Panc1 (cell line): ENCODE measurements around the gene HNRNPF. TPM values are rescaled to one million over a fixed set of nuclear protein-coding genes. Genes with fewer than 3 reads are reported as not detected.

Experiments
- ATAC-seq: fragments of 200-7000 bp; cut with Tn5 transposase; 2 replicates; pipeline ENCODE4 v1.9.1; 2020; ENCODE audit warnings: mild to moderate bottlenecking, moderate library complexity
- BruUV-seq: library from RNA; stranded (reverse); fragments of 400-500 nt; replicated peaks from 2 replicates; lab custom pipeline; 2021; lab: Mats Ljungman, UMichigan
- CTCF ChIA-PET: fragments of 300-600 bp; sonication (Branson Sonifier 250); formaldehyde crosslinking; loops from one replicate; lab custom pipeline; 2022; ENCODE audit warnings: antibody characterized with exemption; lab: Charles Lee
- POLR2A ChIA-PET: fragments of 300-600 bp; sonication (Branson Sonifier 250); formaldehyde crosslinking; loops from one replicate; lab custom pipeline; 2022; ENCODE audit warnings: antibody characterized with exemption; lab: Charles Lee
- DNase-seq: peaks from one replicate; pipeline ENCODE4 v3.0.0-alpha.2; 2010; ENCODE audit warnings: low read depth, low spot score
- H3K27ac ChIP-seq: 2 replicates; pipeline ENCODE4 v1.5.1; 2011; ENCODE audit warnings: mild to moderate bottlenecking, low read length, inconsistent platforms
- H3K27me3 ChIP-seq: fragments of 200-500 bp; sonication (Bioruptor generic); 2 replicates; pipeline ENCODE4 v1.6.0; 2014; ENCODE audit warnings: low read length, inconsistent platforms; ENCODE audit not compliant: control insufficient read depth, insufficient read depth
- H3K36me3 ChIP-seq: fragments of 200-500 bp; sonication (Bioruptor generic); 2 replicates; pipeline ENCODE4 v1.5.1; 2014; ENCODE audit warnings: inconsistent platforms, mild to moderate bottlenecking, low read length, moderate library complexity; ENCODE audit not compliant: control insufficient read depth, insufficient read depth
- H3K4me1 ChIP-seq: 2 replicates; pipeline ENCODE4 v1.5.1; 2011; ENCODE audit warnings: inconsistent platforms, mild to moderate bottlenecking, low read length, moderate library complexity; ENCODE audit not compliant: control insufficient read depth, insufficient read depth
- H3K4me3 ChIP-seq, 2 experiments: 2 replicates each; pipeline ENCODE4 v1.5.1; 2011 to 2012; ENCODE audit warnings: low read depth in 2 of 2, low read length in 2 of 2, mild to moderate bottlenecking in 2 of 2, inconsistent platforms in 1 of 2, moderate library complexity in 1 of 2
- H3K9me3 ChIP-seq: fragments of 200-500 bp; sonication (Bioruptor generic); 2 replicates; pipeline ENCODE4 v1.5.1; 2014; ENCODE audit warnings: low read depth, mild to moderate bottlenecking, inconsistent platforms, low read length, moderate library complexity; ENCODE audit not compliant: control insufficient read depth, insufficient read depth
- POLR2AphosphoS5 ChIP-seq: IDR thresholded peaks from 2 replicates; pipeline ENCODE4 v1.6.1; 2012; ENCODE audit warnings: mild to moderate bottlenecking, low read depth, low read length, moderate library complexity
- REST ChIP-seq, 2 experiments: IDR thresholded peaks; 2 replicates each; pipeline ENCODE4 v1.6.1; 2011 to 2012; ENCODE audit warnings: low read depth in 2 of 2, control low read depth in 1 of 2, low read length in 1 of 2, mild to moderate bottlenecking in 1 of 2, moderate library complexity in 1 of 2; ENCODE audit not compliant: insufficient read depth in 1 of 2
- SIN3A ChIP-seq: IDR thresholded peaks from 2 replicates; pipeline ENCODE4 v1.6.1; 2012; ENCODE audit warnings: low read depth, mild to moderate bottlenecking, low read length, moderate library complexity, borderline replicate concordance; ENCODE audit not compliant: insufficient read depth
- TCF7L2 ChIP-seq: IDR thresholded peaks from 2 replicates; pipeline ENCODE4 v1.6.1; 2011; ENCODE audit warnings: mild to moderate bottlenecking, low read depth, low read length, inconsistent platforms
- in situ Hi-C: cut with HindIII; loops from 2 replicates; pipeline ENCODE4 v1.10.0; 2016; ENCODE audit warnings: low sequenced_read_pairs, low pct_unique_long_range_greater_than_20kb
- intact Hi-C: fragments of 100-400 bp; cut with micrococcal nuclease; formaldehyde crosslinking; loops from one replicate; pipeline ENCODE4 v1.10.0; 2022; ENCODE audit not compliant: unreplicated experiment
- total RNA-seq: library from RNA; stranded (reverse); gene quantifications from one replicate; pipeline ENCODE4 v1.2.1, GENCODE V29; 2021; ENCODE audit not compliant: unreplicated experiment
- TF ChIP-seq, protein P1 (sequence below): fragments of 450-650 bp; IDR thresholded peaks from 2 replicates; pipeline ENCODE4 v1.5.1; 2017; ENCODE audit warnings: mild to moderate bottlenecking

The HNRNPF gene
- total RNA-seq, 1 experiment from 2014 or later = 466 TPM

- peaks cover 59% of the 10 kb centered on the region for H3K36me3 ChIP-seq
- H3K27ac ChIP-seq = peak overlapping the region; percentile 25
- intact Hi-C loops (no loop called here), in situ Hi-C loops (no loop called here)
- TF ChIP-seq POLR2AphosphoS5 (no peak), REST (IDR thresholded peaks at IDR 0.05; ENCODE audit: insufficient read depth in 1 of 2, low read depth in 2 of 2, low read length in 1 of 2) (no peak)
- TF ChIP-seq, protein P1, sequence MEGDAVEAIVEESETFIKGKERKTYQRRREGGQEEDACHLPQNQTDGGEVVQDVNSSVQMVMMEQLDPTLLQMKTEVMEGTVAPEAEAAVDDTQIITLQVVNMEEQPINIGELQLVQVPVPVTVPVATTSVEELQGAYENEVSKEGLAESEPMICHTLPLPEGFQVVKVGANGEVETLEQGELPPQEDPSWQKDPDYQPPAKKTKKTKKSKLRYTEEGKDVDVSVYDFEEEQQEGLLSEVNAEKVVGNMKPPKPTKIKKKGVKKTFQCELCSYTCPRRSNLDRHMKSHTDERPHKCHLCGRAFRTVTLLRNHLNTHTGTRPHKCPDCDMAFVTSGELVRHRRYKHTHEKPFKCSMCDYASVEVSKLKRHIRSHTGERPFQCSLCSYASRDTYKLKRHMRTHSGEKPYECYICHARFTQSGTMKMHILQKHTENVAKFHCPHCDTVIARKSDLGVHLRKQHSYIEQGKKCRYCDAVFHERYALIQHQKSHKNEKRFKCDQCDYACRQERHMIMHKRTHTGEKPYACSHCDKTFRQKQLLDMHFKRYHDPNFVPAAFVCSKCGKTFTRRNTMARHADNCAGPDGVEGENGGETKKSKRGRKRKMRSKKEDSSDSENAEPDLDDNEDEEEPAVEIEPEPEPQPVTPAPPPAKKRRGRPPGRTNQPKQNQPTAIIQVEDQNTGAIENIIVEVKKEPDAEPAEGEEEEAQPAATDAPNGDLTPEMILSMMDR = no peak
- peaks cover 23% of the 10 kb centered on the region for H3K4me1 ChIP-seq
- no peak overlapping the region for H3K4me3 ChIP-seq
- no peak for DNase-seq
- ChIA-PET POLR2A (no interaction called here), CTCF (no interaction called here)
- no peaks in the 10 kb centered on the region for H3K27me3 ChIP-seq
- no TSS peak for BruUV-seq
- no peaks in the 10 kb centered on the region for H3K9me3 ChIP-seq
- ATAC-seq = no peak
Measured at GRCh38 chr10:43392748-43393147, 16.2 kb downstream of the HNRNPF start.

DNA sequence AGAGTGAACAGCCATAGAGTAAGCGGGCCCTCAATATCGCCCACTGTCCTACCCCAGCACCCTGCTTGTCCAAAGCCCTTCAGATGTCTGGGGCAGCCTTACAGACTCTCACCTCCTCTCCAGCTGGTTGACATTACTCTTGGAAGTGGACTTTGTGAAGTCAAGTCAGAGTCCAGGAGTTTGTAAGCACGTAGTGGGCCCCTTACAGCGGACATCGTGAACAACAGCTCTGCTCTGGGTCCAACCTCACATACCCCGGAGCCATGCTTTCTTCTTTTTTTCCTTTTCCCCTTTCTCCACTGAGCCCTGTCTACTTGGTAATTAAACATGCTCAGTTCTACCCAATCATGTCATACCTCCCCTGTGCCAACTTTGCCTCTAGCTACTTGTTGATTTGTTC, 17.5 kb downstream of the HNRNPF start:
- DNase-seq (no peak), ATAC-seq (no peak)
- ChIA-PET POLR2A (no interaction called here), CTCF (no interaction called here)
- H3K27ac ChIP-seq = no peak overlapping the region
- TF ChIP-seq REST (IDR thresholded peaks at IDR 0.05; ENCODE audit: insufficient read depth in 1 of 2, low read depth in 2 of 2, low read length in 1 of 2) (no peak), TCF7L2 (no peak), POLR2AphosphoS5 (no peak; the same call in 1 of the 2 replicates), SIN3A (no peak)
- TF ChIP-seq, protein P1 = no peak
- H3K4me1 ChIP-seq = peaks cover 23% of the 10 kb centered on the region
- BruUV-seq = no TSS peak
- H3K27me3 ChIP-seq = no peaks in the 10 kb centered on the region
- in situ Hi-C loops = no loop called here
- H3K36me3 ChIP-seq = peaks cover 68% of the 10 kb centered on the region
- intact Hi-C loops = no loop called here
- no peak overlapping the region for H3K4me3 ChIP-seq
- H3K9me3 ChIP-seq = no peaks in the 10 kb centered on the region
